ENCODE results near the gene ACAD9.
"Not testable (repeated sequence)": the region's sequence is repeated elsewhere in the genome, so short reads cannot be mapped to it uniquely, and the experiment has no call there.

Gene ACAD9

GRCh38 chr3:128859630-128860029 is 19.8 kb upstream of the ACAD9 start:
- H3K4me3 ChIP-seq (ENCODE audit: low read depth, low read length): no peak overlapping the region

- no peak overlapping the region for H3K4me3 ChIP-seq (ENCODE audit: low read depth, low read length)
Observed at GRCh38 chr3:128861491-128861890, 17.9 kb upstream of the ACAD9 start.

GRCh38 chr3:128863560-128863959 is 15.9 kb upstream of the ACAD9 start:
- no peak overlapping the region for H3K4me3 ChIP-seq (ENCODE audit: low read depth, low read length)

- no peak overlapping the region for H3K4me3 ChIP-seq (ENCODE audit: low read depth, low read length)
Observed at GRCh38 chr3:128864351-128864811, 15.0 kb upstream of the ACAD9 start.

GRCh38 chr3:128864849-128865804 is 14.3 kb upstream of the ACAD9 start:
- H3K4me3 ChIP-seq (ENCODE audit: low read depth, low read length): not testable (repeated sequence)

GRCh38 chr3:128867200-128868125 is 12.0 kb upstream of the ACAD9 start:
- H3K4me3 ChIP-seq (ENCODE audit: low read depth, low read length): no peak overlapping the region

- no peak overlapping the region for H3K4me3 ChIP-seq (ENCODE audit: low read depth, low read length)
Observed at GRCh38 chr3:128870347-128870746, 9.1 kb upstream of the ACAD9 start.

GRCh38 chr3:128872282-128872681 is 7.1 kb upstream of the ACAD9 start:
- H3K4me3 ChIP-seq (ENCODE audit: low read depth, low read length): no peak overlapping the region

- no peak overlapping the region for H3K4me3 ChIP-seq (ENCODE audit: low read depth, low read length)
Observed at GRCh38 chr3:128872744-128873143, 6.7 kb upstream of the ACAD9 start.

- H3K4me3 ChIP-seq (ENCODE audit: low read depth, low read length): no peak overlapping the region
Observed at GRCh38 chr3:128873244-128874022, 6.0 kb upstream of the ACAD9 start.

- H3K4me3 ChIP-seq (ENCODE audit: low read depth, low read length): no peak overlapping the region
Observed at GRCh38 chr3:128874481-128875180, 4.8 kb upstream of the ACAD9 start.

GRCh38 chr3:128875556-128876120 is 3.8 kb upstream of the ACAD9 start:
- H3K4me3 ChIP-seq (ENCODE audit: low read depth, low read length): no peak overlapping the region

- peak overlapping the region; percentile 86 for H3K4me3 ChIP-seq (ENCODE audit: low read depth, low read length)
Observed at GRCh38 chr3:128878011-128878457, 1.4 kb upstream of the ACAD9 start.

GRCh38 chr3:128878556-128879124 is 780 bp upstream of the ACAD9 start:
- H3K4me3 ChIP-seq (ENCODE audit: low read depth, low read length): peak overlapping the region; percentile 86

GRCh38 chr3:128879991-128880390 is 571 bp downstream of the ACAD9 start:
- H3K4me3 ChIP-seq (ENCODE audit: low read depth, low read length): peak overlapping the region; percentile 86

- peak overlapping the region; percentile 86 for H3K4me3 ChIP-seq (ENCODE audit: low read depth, low read length)
Observed at GRCh38 chr3:128880455-128880854, 1.0 kb downstream of the ACAD9 start.

GRCh38 chr3:128881576-128881975 is 2.2 kb downstream of the ACAD9 start:
- no peak overlapping the region for H3K4me3 ChIP-seq (ENCODE audit: low read depth, low read length)

- no peak overlapping the region for H3K4me3 ChIP-seq (ENCODE audit: low read depth, low read length)
Observed at GRCh38 chr3:128882719-128883118, 3.3 kb downstream of the ACAD9 start.

- H3K4me3 ChIP-seq (ENCODE audit: low read depth, low read length): no peak overlapping the region
Observed at GRCh38 chr3:128884992-128885391, 5.6 kb downstream of the ACAD9 start.
